ENCODE measurements around the gene TMEM143. TPM values are rescaled to one million over a fixed set of nuclear protein-coding genes. Genes with fewer than 3 reads are reported as not detected.

Gene TMEM143
- total RNA-seq, 1 donor from 2014 or later, result 25.3 TPM

- Histone ChIP-seq H3K27ac (no peak overlapping the region), H3K4me1 (peaks cover 0 to 4% of the 10 kb centered on the region in 2 donors), H3K9me3 (no peaks in the 10 kb centered on the region), H3K4me3 (no peak overlapping the region), H3K36me3 (no peaks in the 10 kb centered on the region), H3K27me3 (no peaks in the 10 kb centered on the region)
- DNase-seq (ENCODE audit: low spot score in 2 of 2), result no peak
- TF ChIP-seq CTCF (IDR thresholded peaks at IDR 0.05), result no peak
- intact Hi-C loops (cut with DNase I), result loop anchor here (10.0 kb wide), 1 partner anchor 347 kb away; the partner anchor contains the start of gene MAMSTR
Observed at GRCh38 chr19:48367855-48368254, 4.1 kb upstream of the TMEM143 start.

DNA sequence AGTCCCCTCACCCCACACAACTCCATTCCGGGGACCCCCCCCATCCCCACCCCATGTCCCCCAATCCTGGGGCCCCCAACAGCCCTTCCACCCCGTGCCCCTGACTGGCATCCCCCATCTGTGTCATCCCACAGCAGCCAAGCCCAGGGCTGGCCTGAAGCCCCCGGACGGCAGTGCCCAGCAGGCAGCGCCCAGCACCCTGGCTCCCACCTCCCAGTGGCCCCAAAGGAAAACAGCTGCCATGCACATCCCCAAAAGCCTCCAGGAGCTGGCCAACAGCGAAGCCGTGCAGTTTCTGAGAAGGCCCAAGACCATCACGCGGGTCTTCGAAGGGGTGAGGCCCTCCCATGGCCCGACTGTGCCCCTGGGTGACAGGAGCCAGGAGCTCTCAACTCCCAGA lies 1.9 kb upstream of the TMEM143 start:
- intact Hi-C loops (cut with DNase I), result loop anchor here (10.0 kb wide), 1 partner anchor 349 kb away; the partner anchor contains the start of gene MAMSTR
- Histone ChIP-seq H3K36me3 (no peaks in the 10 kb centered on the region), H3K9me3 (no peaks in the 10 kb centered on the region), H3K4me3 (no peak overlapping the region), H3K27me3 (no peaks in the 10 kb centered on the region), H3K27ac (no peak overlapping the region), H3K4me1 (peaks cover 0 to 4% of the 10 kb centered on the region in 2 donors)
- no peak for TF ChIP-seq CTCF (IDR thresholded peaks at IDR 0.05)
- no peak for DNase-seq (ENCODE audit: low spot score in 2 of 2)

GRCh38 chr19:48364598-48365348 lies 1.0 kb upstream of the TMEM143 start:
- Histone ChIP-seq H3K27me3 (no peaks in the 10 kb centered on the region), H3K36me3 (no peaks in the 10 kb centered on the region), H3K27ac (peak overlapping the region; percentile 50 to 72), H3K4me1 (peaks cover 0 to 4% of the 10 kb centered on the region in 2 donors), H3K9me3 (no peaks in the 10 kb centered on the region), H3K4me3 (peak overlapping the region; percentile 31 to 65)
- no peak for DNase-seq (ENCODE audit: low spot score in 2 of 2)
- TF ChIP-seq CTCF (IDR thresholded peaks at IDR 0.05), result no peak
- intact Hi-C loops (cut with DNase I), result loop anchor here (1.0 to 10.0 kb wide), 5 partner anchors 31 to 350 kb away; partner anchors contain the start of genes CYTH2, GRWD1 and MAMSTR

- peaks cover 0 to 4% of the 10 kb centered on the region in 2 donors for H3K4me1 ChIP-seq
- no peaks in the 10 kb centered on the region for H3K27me3 ChIP-seq
- TF ChIP-seq CTCF (IDR thresholded peaks at IDR 0.05), result no peak
- no peak for DNase-seq (ENCODE audit: low spot score in 2 of 2)
- H3K4me3 ChIP-seq, result peak overlapping the region; percentile 61 to 65
- no peaks in the 10 kb centered on the region for H3K36me3 ChIP-seq
- no peaks in the 10 kb centered on the region for H3K9me3 ChIP-seq
- intact Hi-C loops (cut with DNase I), result loop anchor here (1.0 to 10.0 kb wide), 4 partner anchors 27 to 351 kb away; partner anchors contain the start of genes KDELR1 and MAMSTR
- peak overlapping the region; percentile 72 to 81 for H3K27ac ChIP-seq
Observed at GRCh38 chr19:48363500-48363809, 285 bp downstream of the TMEM143 start.

- Histone ChIP-seq H3K4me1 (peaks cover 0 to 4% of the 10 kb centered on the region in 2 donors), H3K9me3 (no peaks in the 10 kb centered on the region), H3K27ac (peak overlapping the region; percentile 72 to 81), H3K27me3 (no peaks in the 10 kb centered on the region), H3K36me3 (no peaks in the 10 kb centered on the region), H3K4me3 (peak overlapping the region; percentile 61 to 65)
- peak; percentile 86 to 97 for DNase-seq (ENCODE audit: low spot score in 2 of 2)
- TF ChIP-seq CTCF (IDR thresholded peaks at IDR 0.05), result no peak
- intact Hi-C loops (cut with DNase I), result loop anchor here (1.0 to 10.0 kb wide), 4 partner anchors 28 to 352 kb away; partner anchors contain the start of genes KDELR1 and MAMSTR
Observed at GRCh38 chr19:48362716-48363499, 832 bp downstream of the TMEM143 start.
